K562 (cell line): Measurements from ENCODE around the gene SLC45A3. TPM values are rescaled to one million over a fixed set of nuclear protein-coding genes. Genes with fewer than 3 reads are reported as not detected.
A peak's percentile ranks its signal among the peaks of the same experiment; 100 is the strongest.

Experiments used
- HDAC2 ChIP-seq: fragments of 450-650 bp; IDR thresholded peaks from 2 replicates; pipeline ENCODE4 v1.6.1; 2016; ENCODE audit warnings: mild to moderate bottlenecking
- HDAC3 ChIP-seq: fragments of 450-650 bp; IDR thresholded peaks from 2 replicates; pipeline ENCODE4 v1.6.1; 2018; ENCODE audit warnings: borderline replicate concordance, mild to moderate bottlenecking, moderate library complexity; ENCODE audit not compliant: partially characterized antibody
- HINFP ChIP-seq: fragments of 450-650 bp; conservative IDR thresholded peaks from 2 replicates; pipeline ENCODE4 v1.6.1; 2016; ENCODE audit warnings: missing genetic modification characterization, low read depth, mild to moderate bottlenecking, control low read depth, missing compliant biosample characterization
- HNRNPUL1 ChIP-seq: fragments of 200-400 bp; formaldehyde crosslinking; IDR thresholded peaks from 2 replicates; pipeline ENCODE4 v1.6.1; 2017; ENCODE audit warnings: low read length
- LCOR ChIP-seq: sonication (generic); formaldehyde crosslinking; IDR thresholded peaks from 2 replicates; pipeline ENCODE4 v1.8.0; 2022; ENCODE audit warnings: mild to moderate bottlenecking, missing genetic modification reagents
- MEIS2 ChIP-seq: fragments of 450-650 bp; IDR thresholded peaks from 2 replicates; pipeline ENCODE4 v1.6.1; 2014; ENCODE audit warnings: mild to moderate bottlenecking; ENCODE audit not compliant: partially characterized antibody
- PREB ChIP-seq: sonication (generic); formaldehyde crosslinking; IDR thresholded peaks from 2 replicates; pipeline ENCODE4 v1.8.1; 2023; ENCODE audit warnings: mild to moderate bottlenecking, missing genetic modification reagents
- THRA ChIP-seq: fragments of 450-650 bp; IDR thresholded peaks from 2 replicates; pipeline ENCODE4 v1.6.1; 2017; ENCODE audit warnings: mild to moderate bottlenecking, moderate library complexity
- VEZF1 ChIP-seq: fragments of 200-800 bp; sonication (Bioruptor generic); IDR thresholded peaks from 2 replicates; pipeline ENCODE4 v1.6.1; 2017; ENCODE audit warnings: missing genetic modification characterization, missing compliant biosample characterization
- ZBTB1 ChIP-seq: sonication (generic); formaldehyde crosslinking; IDR thresholded peaks from 2 replicates; pipeline ENCODE4 v1.8.1; 2023; ENCODE audit warnings: missing genetic modification reagents, low read depth, mild to moderate bottlenecking, borderline replicate concordance
- ZNF134 ChIP-seq: fragments of 250-450 bp; sonication (Bioruptor Pico); conservative IDR thresholded peaks from 2 replicates; pipeline ENCODE4 v1.4.0; 2020
- ZNF280A ChIP-seq: fragments of 450-650 bp; IDR thresholded peaks from 2 replicates; pipeline ENCODE4 v1.6.1; 2018; ENCODE audit warnings: mild to moderate bottlenecking, low read depth; ENCODE audit not compliant: partially characterized antibody
- ZNF589 ChIP-seq: fragments of 200-800 bp; sonication (Bioruptor generic); IDR thresholded peaks from 2 replicates; pipeline ENCODE4 v1.6.1; 2016; ENCODE audit warnings: low read depth, missing genetic modification characterization, missing compliant biosample characterization
- ZNF655 ChIP-seq: fragments of 250-450 bp; sonication (Bioruptor Pico); IDR thresholded peaks from 2 replicates; pipeline ENCODE4 v1.5.0; 2021
- polyA plus RNA-seq, 8 experiments: library from polyadenylated mRNA; depleted of rRNA in 4 of 8; stranded (reverse) in 5 of 8; unstranded in 3 of 8; fragments of >200 nt; fragmentation: Nextera tagmentation in 2 of 8; fragmentation: Illumina TruSeq in 1 of 8; extraction: Ambion mirVana in 2 of 8; extraction: Trizol in 1 of 8; gene quantifications; 2 replicates each; pipeline versions ENCODE4 v1.2.1 to v1.2.3, GENCODE V29; 2011 to 2014; ENCODE audit warnings: inconsistent platforms in 1 of 8, missing spikeins in 1 of 8
- total RNA-seq, 7 experiments: library from RNA; depleted of rRNA in 6 of 7; stranded (reverse); fragments of >200 nt in 6 of 7; fragmentation: Illumina TruSeq in 2 of 7; extraction: Trizol in 2 of 7; gene quantifications; 2 replicates each; pipeline versions ENCODE4 v1.2.1 to v1.2.3, GENCODE V29; 2011 to 2021; ENCODE audit warnings: low replicate concordance in 1 of 7

Gene SLC45A3
- total and polyA plus RNA-seq, 9 of the 15 experiments (the other 6 are each of a cell fraction or from before 2014, with no cell fraction given) = 0.06 to 3.3 (median 1.3) TPM

GRCh38 chr1:205706601-205707502 lies 26.5 kb upstream of the SLC45A3 start (continued):
- TF ChIP-seq VEZF1 (CRISPR knock-in tag) (peak; percentile 45; the same call in 1 of the 2 replicates), THRA (no peak), ZNF280A (no peak), MEIS2 (peak; percentile 77), HDAC3 (no peak), ZNF589 (CRISPR knock-in tag) (0 out of 2 replicates have a peak, but pooled peaks have one; percentile 32), PREB (CRISPR knock-in tag) (no peak), HINFP (tag) (no peak), HDAC2 (no peak), LCOR (CRISPR knock-in tag) (0 out of 2 replicates have a peak, but pooled peaks have one; percentile 56), ZNF134 (CRISPR knock-in tag) (no peak), ZBTB1 (CRISPR knock-in tag) (no peak), HNRNPUL1 (no peak), ZNF655 (CRISPR knock-in tag) (no peak)
